Measurements from ENCODE around the gene PRKG1.

DNA sequence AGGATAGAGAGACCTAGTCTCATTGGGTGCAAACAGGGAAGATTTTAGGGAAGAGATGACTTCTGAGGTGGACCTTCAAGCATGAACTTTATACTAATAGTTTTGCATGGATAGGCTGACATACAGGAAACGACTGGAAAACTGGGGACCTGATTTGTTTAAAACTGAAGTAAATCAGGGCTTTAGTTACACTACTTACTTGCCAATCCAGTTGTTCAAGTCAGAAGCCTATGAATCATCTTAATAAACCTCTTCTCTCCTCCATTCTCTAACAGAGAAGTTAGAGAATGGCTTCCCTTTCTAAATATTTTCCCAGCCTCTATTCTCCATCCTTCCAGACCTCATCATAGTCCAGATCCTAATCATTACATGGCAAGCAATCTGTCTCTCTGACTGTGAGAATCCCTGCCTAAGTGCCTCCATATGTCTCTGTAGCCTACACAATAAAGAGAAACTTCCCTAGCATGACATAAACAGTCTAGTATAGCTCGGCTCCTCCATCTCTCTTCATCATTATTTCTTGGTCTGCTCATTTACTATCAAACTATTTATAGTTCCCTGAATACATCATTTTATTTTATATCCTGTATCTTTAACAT is 55.8 kb downstream of the PRKG1 start:
- TF ChIP-seq, protein P1, sequence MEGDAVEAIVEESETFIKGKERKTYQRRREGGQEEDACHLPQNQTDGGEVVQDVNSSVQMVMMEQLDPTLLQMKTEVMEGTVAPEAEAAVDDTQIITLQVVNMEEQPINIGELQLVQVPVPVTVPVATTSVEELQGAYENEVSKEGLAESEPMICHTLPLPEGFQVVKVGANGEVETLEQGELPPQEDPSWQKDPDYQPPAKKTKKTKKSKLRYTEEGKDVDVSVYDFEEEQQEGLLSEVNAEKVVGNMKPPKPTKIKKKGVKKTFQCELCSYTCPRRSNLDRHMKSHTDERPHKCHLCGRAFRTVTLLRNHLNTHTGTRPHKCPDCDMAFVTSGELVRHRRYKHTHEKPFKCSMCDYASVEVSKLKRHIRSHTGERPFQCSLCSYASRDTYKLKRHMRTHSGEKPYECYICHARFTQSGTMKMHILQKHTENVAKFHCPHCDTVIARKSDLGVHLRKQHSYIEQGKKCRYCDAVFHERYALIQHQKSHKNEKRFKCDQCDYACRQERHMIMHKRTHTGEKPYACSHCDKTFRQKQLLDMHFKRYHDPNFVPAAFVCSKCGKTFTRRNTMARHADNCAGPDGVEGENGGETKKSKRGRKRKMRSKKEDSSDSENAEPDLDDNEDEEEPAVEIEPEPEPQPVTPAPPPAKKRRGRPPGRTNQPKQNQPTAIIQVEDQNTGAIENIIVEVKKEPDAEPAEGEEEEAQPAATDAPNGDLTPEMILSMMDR (conservative IDR thresholded peaks at IDR 0.05 in 1 of 2, IDR thresholded peaks at IDR 0.05 in 1 of 2; ENCODE audit: low read depth in 1 of 2, low read length in 2 of 2) = no peak
- TF ChIP-seq EZH2 (IDR thresholded peaks at IDR 0.05; ENCODE audit: low read length, missing control alignments) = no peak
